COLO668 (cell line): ENCODE results near the gene RTN1.

Experiments used
- DNase-seq: peaks from one replicate; lab custom pipeline; 2025; ENCODE audit not compliant: unreplicated experiment; lab: John Stamatoyannopoulos, UW

RTN1 gene

DNA sequence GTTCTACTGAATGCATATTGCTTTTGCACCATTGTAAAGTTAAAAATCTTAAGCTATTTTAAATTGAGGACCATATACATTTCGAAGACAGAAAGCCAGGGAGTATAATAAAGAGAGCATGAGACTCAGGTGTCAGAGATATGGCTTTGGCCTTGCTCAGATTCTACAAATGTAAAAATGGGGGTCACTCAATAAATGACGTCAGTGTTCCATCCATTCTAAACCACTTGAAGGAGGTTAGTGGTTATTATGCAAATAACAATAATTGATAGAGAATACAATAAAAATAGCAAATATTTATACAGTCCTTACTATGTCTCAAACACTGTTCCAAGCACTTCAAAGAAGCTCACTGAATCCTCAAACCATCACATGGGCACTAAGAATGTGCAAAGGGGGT lies 20.1 kb downstream of the RTN1 start:
- DNase-seq: no peak

DNA sequence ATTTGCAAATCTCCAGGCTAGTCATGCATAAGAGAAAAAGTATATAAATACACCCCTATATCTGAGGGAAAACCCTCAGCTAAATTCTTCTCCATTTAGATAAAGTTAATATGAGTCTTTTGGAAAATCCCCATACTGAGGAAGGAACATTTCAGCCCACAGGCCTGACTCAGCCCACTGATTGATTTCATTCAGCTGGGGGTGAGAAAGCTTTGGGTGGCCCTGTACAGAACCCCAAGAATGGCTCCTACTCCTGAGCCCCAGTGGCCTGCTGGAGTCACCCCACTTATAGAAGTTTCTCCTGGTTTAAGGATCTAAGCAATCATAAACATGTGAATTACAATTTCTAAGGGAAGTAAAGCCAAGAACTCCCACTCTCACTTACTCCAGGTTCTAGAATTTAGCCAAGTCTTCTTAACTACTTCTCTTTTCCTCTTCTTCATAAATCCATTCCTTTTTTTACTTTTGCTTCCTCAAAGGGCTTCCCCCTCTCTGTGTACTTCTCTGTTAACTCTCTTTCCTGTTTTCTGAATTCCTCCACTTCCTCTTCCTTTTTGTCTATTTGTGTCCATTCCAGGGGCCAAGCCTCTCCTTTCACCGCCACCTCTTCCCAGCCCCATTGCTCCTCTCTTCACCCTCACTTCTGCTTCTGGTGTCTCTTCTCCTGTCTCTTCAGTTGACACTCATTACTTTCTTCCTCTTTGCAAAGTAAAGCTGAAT lies 21.0 kb downstream of the RTN1 start:
- no peak for DNase-seq

DNA sequence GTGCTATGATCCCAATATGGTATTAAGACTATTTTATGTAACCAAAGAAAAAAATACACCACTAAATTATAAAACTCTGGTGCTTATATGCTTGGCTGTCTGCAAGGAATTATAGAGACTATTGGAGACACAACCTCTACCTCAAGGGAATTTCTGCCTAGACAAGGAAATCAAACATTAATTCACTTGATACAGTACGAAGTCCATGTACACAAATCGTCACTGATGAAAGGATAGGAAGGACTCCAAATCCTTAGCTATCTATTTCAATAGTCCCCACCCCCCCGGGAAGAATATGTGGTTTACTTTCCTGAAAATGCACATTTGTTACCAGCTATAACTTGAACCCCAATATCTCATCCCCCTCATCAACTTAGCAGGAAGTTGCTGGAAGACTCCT lies 21.9 kb downstream of the RTN1 start:
- no peak for DNase-seq

DNA sequence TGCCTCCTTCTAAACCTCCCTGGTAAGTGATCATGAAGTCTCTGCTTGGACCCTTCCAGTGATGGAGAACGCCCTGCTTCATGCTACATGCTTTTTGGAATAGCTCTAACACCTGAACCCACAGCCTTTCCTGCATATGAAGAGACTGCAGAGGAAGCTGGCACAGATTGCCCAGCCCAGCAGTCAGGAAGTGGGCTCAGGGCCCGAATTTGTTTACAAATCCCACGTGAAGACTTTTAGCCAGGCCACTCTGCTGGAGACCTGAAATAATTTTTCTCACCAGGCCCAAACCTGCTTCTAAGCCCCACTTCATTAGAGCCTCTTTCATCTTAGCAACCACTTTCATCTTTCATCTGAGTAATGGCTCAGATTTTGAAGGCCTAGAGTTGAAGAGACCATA lies 22.9 kb downstream of the RTN1 start:
- DNase-seq: no peak

DNA sequence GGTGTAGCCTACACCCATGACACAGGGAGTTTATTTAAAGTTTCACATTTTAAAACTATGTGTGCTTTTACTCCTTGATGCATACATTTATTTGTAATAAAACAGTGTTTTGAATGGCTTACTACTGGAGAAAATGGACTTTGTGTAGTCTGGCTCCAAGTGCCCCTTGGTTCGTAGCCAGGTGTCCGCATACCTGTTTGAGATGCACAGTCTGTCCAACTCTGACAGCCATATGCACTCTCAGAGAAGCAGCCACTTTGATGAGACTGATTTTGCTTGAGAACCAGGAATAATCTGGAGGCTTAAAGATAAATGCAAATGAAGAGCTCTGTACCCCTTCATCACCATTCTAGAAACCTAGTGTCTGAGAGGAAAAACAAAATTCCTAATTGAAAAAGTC lies 24.0 kb downstream of the RTN1 start:
- DNase-seq: no peak

DNA sequence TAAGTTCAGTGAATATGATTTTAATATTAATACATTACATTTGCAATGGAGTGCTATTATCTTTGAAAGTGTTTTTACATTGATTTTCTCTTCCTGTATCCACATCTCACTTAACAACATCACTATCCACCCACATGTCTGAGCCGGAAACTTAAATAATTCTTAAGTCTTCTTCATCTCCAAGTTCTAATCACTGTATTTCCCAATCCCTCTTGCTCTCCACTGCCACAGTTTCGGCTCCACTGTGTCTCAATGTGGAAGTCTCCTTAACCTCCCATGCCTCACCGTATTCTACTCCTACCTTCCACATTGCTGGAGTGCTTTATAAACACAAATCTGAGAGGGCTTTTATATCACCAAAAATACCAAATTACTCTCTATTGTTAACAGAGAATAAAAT lies 25.3 kb downstream of the RTN1 start:
- DNase-seq: no peak

DNA sequence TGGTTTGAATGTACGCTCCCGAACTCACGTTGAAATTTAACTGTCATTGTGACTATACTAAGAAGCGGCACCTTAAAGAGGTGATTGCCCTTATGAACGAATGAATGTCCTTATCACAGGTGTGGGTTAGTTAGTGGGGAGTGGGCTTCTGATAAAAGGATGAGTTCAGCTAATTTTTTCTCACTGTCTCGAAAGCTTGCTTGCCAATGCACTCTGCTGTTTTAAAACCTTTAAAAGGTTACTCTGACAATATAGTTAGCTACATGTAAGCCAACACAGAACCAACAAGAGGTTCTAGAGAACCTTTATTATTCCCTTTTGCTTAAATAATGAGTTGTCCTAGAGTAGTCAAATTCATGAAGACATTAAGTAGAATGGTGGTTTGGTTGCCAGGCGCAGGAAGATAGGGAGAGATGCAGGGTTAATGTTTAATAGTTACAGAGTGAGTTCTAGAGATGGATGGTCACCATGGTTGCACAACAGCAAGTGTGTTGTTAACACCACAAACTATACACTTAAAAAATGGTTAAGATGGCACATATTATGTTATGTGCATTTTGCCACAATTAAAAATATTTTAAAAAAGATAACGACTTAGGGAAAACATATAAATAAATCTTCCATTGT lies 26.3 kb downstream of the RTN1 start:
- DNase-seq: peak; percentile 53

DNA sequence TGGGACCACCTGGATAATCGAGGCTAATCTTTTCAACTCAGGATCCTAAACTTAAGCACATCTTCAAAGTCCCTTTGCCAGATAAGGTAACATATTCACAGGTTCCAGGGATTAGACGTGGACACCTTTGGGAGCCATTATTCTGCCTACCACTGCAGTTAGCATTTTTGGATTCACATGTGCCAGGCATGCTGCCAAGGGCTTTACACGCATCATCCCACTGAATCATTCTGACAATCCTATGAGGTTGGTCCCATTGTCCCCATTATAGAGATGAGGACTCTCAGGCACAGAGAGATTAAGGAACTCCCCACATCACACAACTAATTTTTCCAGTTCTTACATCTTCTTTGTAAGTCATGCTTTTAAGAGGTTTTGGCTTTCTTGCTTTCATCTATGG lies 34.5 kb downstream of the RTN1 start:
- no peak for DNase-seq

DNA sequence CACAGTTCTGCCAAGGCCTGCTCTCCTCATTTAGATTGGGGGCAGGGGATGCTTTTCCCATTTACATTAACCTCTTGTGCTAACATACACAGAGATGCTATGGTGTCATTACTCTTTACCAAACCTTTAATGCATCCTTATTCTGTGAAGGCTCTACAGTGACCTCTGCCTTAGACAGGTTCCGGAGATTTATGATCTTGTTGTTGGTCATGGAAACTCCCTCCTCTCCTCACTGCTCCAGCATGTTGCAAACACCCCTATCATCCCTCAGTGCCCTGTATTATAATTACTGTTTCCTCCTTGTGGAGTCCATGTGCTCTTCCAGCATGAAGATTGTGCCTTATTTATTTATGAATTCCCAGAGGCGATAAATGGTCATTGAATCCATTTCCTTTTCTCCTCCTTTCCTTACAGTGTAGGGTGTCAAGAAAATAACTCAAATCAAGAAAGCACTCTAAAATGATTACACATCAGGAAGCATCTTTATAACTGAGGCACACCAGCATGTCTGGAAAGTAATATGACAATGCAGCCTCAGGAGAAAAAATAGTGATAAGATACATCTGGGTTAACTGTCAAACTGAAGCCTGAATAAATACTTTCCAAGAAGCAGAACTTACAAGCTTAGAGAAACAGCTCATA lies 37.8 kb downstream of the RTN1 start:
- DNase-seq: no peak

DNA sequence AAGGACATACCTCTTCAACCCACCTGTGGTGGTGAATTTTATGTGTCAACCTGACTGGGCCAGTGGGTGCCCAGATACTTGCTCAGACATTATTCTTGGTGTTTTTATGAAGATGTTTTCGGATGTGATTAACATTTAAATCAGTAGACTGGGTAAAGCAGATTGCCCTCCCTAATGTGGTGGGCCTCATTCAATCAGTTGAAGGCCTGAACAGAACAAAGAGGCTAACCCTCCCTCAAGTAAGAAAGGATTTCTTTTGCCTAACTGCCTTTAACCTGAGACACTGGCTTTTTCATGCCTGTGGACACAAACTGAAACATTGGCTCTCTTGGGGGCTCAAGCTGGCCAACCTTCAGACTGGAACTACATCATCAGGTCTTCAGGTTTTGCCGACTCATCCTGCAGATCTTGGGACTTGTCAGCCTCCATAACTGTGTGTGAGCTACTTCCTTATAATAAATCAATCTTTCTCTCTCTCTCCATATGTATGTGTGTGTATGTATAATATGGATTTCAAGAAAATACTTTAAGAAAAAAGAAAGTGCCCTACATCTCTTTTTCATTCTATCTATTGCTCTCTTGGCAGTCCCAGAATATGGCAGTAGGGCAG lies 39.4 kb downstream of the RTN1 start:
- DNase-seq: no peak

DNA sequence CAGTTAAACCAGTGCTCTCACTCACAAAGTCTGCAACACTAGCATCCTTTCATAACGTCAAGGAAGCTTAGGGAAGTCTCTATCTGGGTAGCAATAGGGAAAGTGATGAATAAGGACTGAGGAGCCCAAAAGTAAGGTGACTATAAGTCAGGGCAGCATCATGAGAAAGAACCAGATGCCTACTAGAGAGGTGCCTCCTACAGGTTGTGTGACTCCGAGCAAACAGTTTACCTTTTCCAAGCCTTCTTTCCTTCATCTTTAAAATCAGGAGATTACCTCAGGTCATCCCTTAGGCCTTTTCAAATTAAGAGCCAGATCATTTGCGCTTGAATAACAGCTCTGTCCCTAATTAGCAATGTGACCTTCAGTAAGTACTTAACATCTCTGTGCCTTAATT lies 40.2 kb downstream of the RTN1 start:
- no peak for DNase-seq

DNA sequence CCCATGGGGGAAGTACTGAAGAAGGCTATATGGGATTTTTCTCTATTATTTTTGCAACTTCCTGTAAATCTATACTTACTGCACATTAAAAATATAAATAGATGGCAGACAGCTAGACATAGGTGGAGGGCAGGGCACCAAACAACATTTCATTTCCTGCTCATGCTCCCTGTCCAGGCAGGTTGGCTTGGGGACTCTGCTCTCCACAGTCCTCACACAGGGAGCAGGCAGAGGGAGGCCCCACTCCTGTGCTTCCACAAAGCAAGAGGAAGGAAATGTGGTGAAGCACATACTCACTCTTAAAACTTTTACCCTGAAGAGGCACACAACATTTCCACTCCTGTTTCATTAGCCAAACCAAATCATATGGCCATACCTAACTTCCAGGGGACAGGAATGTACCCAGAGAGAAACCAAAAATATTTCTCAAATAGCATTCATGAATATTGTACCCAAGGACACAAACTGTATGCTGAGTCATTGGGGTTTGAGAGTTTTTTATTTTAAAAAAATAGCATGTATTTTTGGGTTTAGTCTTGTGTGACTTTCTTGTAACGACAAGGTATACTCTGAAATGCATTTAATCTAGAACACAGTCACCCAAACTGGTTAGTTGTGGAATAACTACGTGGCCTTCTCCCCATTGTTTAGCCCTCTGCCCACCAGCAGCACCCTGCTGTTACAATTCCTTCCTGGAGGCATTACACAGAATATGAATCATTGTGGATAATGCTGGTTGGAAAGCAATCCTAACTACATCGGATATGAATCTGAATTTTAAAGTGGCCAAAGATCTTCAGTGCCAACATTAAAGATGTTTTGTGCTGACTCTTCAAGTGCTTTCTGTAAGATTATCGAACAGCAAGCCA lies 40.9 kb downstream of the RTN1 start:
- DNase-seq: no peak

DNA sequence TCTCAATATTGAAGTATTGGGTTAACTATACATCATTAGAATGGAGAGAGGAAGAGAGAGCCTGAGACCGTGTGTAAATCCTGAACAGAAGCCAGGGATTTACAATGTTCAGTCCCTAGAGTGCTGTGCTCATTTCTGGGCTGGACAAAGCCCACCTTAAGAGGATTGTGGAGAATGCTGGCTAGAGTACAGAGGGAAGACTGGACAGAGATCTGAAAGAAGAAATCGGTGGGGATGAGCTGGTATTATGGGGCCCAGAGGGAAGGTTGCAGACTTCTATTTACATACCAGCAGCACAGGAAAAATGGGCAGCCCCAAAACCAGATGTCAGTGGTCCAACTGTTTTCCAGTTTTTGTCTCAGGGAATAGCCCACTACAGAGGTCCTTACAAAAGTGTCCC lies 42.3 kb downstream of the RTN1 start:
- DNase-seq: no peak

DNA sequence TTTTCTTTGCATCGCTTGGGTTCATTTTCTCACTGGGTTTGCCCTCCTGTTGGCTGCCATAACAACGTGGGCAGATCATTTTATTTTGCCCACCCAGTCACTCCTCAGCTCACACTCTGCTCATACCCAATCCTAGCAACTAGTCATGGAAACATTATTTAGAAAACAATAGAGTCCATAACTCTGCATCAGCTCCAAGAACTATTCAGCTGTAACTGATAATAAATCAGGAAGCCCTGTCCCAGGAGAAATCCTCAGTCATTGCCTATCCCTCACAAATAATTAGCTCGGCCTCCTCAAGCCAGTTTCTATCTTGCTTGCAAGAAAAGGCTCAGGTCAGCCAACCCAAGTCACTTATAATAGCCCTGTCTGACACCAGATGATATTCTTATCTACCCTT lies 43.2 kb downstream of the RTN1 start:
- no peak for DNase-seq

DNA sequence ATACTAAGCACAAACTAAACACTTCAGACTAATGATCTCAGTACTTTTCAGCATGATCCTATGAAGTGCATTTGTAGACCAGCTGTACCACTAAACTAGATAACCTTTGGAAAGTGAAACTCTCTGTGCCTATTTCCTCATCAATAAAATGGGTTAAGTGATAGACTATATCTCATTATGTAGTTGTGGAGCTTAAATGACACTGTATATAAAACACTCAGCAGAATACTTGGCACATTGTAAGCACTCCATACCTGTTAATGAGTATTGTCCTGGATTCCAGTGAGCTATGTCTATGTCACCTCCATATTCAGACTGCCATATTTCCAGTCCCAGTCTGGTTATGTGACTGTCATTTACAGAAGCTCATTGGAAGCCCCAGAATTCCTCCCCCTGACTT lies 44.4 kb downstream of the RTN1 start:
- DNase-seq: no peak

DNA sequence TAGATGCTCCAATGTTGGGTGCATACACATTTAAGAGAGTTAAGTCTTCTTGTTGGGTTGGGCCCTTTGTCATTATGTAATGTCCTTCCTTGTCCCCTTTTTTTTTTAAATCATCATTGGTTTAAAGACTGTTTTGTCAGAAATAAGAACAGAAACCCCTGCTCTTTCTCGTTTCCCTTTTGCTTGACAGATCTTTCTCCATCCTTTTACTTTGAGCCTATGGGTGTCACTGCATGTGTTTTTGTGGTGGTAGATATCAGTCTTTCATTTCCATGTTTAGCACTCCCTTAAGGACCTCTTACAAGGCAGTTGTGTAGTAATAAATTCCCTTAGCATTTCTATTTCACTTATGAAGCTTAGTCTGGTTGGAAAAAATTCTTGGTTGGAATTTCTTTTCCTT lies 47.4 kb downstream of the RTN1 start:
- DNase-seq: no peak

DNA sequence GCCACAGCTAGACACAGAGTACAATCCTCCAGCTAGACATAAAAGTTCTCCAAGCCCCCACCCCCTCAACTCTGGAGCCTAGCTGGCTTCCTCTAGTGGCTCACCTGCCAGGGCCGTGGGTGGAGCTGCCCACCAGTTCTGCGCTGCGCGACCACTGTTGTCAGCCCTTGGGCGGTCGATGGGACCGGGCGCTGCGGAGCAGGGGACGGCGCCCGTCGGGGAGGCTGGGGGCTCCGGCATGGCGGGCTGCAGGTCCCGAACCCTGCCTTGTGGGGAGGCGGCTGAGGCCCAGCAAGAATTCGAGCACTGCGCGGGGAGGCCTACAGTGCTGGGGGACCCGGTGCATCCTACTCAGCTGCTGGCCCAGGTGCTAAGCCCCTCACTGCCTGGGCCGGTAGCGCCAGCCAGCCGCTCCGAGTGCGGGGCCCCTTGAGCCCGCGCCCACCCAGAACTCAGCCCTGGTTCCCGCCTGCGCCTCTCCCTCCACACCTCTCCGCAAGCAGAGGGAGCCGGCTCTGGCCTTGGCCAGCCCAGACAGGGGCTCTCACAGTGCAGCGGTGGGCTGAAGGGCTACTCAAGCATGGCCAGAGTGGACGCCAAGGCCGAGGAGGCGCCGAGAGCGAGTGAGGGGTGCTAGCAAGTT lies 51.0 kb downstream of the RTN1 start:
- no peak for DNase-seq

DNA sequence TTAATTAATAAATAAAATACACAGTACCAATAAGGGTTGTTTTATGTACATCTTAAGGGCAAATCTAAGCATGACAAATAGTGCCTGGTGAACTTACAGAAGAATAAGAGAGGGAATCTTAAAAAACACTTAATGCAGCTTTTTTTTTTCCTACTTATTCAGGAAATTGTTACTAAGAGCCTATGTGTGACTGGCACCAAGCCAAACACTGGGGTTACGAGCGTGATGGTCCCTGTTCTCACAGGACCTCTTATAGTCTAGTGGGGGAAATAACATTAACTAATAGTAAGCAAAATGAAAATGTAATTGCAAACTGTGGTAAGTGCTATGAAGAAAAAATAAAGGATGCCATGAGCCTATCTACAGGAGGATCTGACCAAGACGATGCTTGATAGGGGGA lies 53.6 kb downstream of the RTN1 start:
- no peak for DNase-seq

DNA sequence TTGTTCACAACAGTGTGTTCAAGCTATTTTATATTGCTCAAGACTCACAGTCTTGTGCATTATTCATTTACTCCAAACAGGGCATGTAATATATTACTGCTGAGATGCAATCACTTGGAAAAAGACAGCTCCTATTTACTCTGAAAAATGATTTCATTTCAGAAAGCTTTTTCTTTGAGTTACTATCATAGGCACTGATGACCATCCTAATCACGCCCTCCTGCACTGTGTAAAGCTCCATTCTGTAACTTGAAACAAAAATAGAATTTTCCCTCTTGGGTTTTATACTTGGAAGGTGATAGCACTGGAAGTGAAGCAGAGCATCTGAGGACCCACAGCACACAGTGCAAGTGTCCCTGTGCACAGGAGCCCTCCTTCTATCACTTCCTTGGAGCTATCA lies 55.6 kb downstream of the RTN1 start:
- DNase-seq: no peak

DNA sequence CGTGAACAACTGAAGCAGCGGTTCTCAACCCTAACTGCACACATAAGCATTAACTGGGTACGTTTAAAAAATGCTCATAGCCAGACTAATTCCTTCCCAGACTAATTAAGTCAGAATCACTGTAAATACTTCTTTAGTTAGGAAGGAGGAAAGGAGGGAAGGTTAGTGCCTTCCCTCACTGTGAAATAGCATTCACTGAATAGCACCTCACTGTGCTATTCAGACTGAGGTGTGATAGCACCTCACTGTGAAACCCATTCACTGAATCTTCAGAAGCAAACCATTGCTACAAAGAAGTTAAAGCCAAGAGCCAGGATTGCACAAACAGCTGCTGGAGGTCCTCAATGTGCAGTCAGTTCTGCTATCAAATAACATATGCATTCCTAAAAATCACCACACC lies 58.8 kb downstream of the RTN1 start:
- no peak for DNase-seq

DNA sequence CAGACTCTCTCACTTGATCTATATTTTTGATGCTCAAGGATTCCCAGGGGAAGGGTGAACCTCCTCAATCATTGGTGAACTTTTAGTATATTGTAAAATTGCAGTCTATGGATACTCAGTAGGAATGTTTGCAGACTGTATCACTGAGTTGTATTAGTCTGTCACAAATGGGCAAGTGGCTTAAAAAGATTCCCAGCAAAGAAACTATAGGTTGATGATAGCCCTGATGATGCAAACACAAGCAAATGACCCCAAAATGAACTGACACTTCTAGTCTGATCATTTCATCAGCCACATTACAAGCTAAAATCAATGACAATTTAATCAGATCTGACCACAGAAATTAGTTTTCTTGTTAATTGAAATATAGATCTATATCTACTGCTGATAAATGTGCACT lies 59.5 kb downstream of the RTN1 start:
- no peak for DNase-seq
